BJ (cell line): Measurements from ENCODE around the gene GPR18. TPM values are rescaled to one million over a fixed set of nuclear protein-coding genes. Genes with fewer than 3 reads are reported as not detected.

Source experiments
- CTCF ChIA-PET: fragments of 350-600 bp; formaldehyde crosslinking; extraction: SDS; loops from one replicate; lab custom pipeline; 2021; ENCODE audit warnings: antibody characterized with exemption, inconsistent platforms; lab: Yijun Ruan, JAX
- POLR2A ChIA-PET: fragments of 300-600 bp; sonication (Branson Sonifier 250); formaldehyde crosslinking; extraction: SDS; loops from one replicate; lab custom pipeline; 2021; ENCODE audit warnings: antibody characterized with exemption; lab: Charles Lee
- DNase-seq: peaks from one replicate; pipeline ENCODE4 v3.0.0-alpha.2; 2011; ENCODE audit warnings: low read depth
- H3K27me3 ChIP-seq: 2 replicates; pipeline ENCODE4 v1.6.0; 2011; ENCODE audit warnings: low read length; ENCODE audit not compliant: control insufficient read depth, insufficient read depth
- H3K36me3 ChIP-seq: 2 replicates; pipeline ENCODE4 v1.5.1; 2011; ENCODE audit warnings: low read length; ENCODE audit not compliant: control insufficient read depth, insufficient read depth
- H3K4me3 ChIP-seq: 2 replicates; pipeline ENCODE4 v1.5.1; 2011; ENCODE audit warnings: low read depth, mild to moderate bottlenecking, control low read depth, low read length
- polyA plus RNA-seq: library from polyadenylated mRNA; depleted of rRNA; stranded (reverse); fragments of >200 nt; gene quantifications from 2 replicates; pipeline ENCODE4 v1.2.3, GENCODE V29; 2011
- TF ChIP-seq, protein P1 (sequence below): IDR thresholded peaks from 2 replicates; pipeline ENCODE4 v1.5.1; 2011; ENCODE audit warnings: low read depth, mild to moderate bottlenecking, control low read depth, inconsistent platforms, low read length, moderate library complexity; ENCODE audit not compliant: insufficient read depth

GPR18 gene
- polyA plus RNA-seq, 1 experiment: not detected

DNA sequence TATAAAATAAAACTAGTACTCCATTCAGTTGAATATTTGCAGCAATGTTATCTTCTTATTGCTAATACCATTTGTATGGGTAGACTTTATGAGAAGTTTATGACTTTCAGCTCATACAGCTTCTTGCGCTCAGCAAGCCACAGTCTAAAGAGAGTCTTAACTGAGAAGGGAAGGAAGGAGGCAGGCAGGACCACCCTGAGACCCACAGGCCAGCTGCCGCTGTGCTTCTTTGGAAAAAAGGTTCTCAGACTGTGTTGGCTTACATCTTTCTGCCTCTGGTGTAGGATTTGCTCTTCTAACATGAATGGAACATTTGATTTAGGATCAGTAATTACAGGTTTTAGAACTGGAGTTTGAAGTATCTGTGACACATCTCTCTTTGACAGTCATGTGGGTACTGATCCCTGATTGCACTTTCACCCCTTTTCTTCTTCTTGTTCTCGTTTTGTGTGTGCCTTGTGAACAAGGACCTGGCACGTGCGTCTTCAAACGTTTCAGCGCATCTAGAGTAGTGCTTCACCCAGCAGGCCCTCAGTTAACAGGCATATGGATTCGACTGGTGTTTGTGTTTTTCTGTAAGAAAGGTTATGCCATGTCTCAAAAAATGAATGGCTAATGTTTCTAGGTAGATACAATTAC lies 7.1 kb upstream of the GPR18 start:
- no peak for DNase-seq
- TF ChIP-seq, protein P1, sequence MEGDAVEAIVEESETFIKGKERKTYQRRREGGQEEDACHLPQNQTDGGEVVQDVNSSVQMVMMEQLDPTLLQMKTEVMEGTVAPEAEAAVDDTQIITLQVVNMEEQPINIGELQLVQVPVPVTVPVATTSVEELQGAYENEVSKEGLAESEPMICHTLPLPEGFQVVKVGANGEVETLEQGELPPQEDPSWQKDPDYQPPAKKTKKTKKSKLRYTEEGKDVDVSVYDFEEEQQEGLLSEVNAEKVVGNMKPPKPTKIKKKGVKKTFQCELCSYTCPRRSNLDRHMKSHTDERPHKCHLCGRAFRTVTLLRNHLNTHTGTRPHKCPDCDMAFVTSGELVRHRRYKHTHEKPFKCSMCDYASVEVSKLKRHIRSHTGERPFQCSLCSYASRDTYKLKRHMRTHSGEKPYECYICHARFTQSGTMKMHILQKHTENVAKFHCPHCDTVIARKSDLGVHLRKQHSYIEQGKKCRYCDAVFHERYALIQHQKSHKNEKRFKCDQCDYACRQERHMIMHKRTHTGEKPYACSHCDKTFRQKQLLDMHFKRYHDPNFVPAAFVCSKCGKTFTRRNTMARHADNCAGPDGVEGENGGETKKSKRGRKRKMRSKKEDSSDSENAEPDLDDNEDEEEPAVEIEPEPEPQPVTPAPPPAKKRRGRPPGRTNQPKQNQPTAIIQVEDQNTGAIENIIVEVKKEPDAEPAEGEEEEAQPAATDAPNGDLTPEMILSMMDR: no peak
- Histone ChIP-seq H3K4me3 (no peak overlapping the region), H3K36me3 (no peaks in the 10 kb centered on the region), H3K27me3 (no peaks in the 10 kb centered on the region)
- POLR2A ChIA-PET: no interaction called here
- CTCF ChIA-PET: interaction anchor here (0.9 to 12.0 kb wide), 17 partner anchors 8 to 172 kb away, joined by 3 to 283 read pairs (median 5); partner anchors contain the start of genes GPR183 and UBAC2

DNA sequence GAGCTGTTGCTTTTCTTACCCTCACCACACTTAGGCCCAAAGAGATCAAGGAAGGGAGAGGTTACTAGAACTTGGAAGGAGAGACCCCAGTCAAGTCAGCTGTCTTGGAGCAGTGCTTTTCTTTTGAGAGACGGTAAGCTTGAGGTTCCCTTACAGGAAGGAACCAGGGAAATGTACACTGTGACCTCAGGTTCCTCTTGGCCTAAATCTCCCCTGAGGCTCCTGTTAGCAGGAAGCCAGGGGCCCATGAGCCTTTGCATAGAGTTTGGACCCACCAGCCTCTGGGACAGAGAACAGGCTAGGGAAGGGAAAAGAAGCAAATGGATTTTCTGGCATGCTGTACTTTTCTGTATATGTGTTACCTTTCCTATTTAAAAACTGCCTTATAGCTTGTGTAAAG lies 5.9 kb upstream of the GPR18 start:
- TF ChIP-seq, protein P1: no peak
- POLR2A ChIA-PET: no interaction called here
- CTCF ChIA-PET: interaction anchor here (1.2 to 10.5 kb wide), 7 partner anchors 65 to 173 kb away, joined by 3 to 267 read pairs (median 5); partner anchors contain the start of gene UBAC2
- Histone ChIP-seq H3K27me3 (no peaks in the 10 kb centered on the region), H3K4me3 (no peak overlapping the region), H3K36me3 (0 out of 2 replicates have a peak, but pooled peaks cover 1% of the 10 kb centered on the region)
- no peak for DNase-seq

DNA sequence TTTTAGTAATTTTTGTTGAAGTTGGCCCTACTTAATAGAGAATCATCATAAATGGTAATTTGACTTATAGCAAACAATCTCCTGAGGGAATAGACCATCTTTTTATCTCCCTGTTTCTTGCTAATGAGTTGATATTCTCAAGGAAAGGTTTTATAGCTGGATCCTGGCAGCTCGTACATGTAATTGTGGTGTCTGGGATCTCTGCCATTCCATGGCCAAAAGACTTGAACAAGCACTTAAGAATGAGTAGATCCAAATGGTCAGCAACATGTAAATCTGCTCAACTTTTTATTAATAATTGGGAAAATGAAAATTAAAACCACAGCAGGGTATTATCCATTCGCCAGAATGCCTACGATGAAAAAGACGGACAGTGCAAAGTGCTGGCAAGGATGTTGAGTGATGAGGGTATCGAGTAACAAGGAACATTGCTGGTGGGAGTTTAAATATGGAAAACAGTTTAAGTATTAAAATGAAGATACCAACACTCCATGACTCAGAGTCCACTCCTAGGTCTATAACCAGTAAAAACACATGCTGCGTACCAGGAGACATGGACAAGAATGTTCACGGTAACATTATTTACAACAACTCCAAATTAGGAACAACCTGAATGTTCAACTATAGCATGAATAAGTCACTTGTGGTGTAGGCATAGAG lies 5.1 kb upstream of the GPR18 start:
- Histone ChIP-seq H3K4me3 (no peak overlapping the region), H3K27me3 (no peaks in the 10 kb centered on the region), H3K36me3 (0 out of 2 replicates have a peak, but pooled peaks cover 1% of the 10 kb centered on the region)
- ChIA-PET POLR2A (no interaction called here), CTCF (interaction anchor here (1.1 to 10.5 kb wide), 6 partner anchors 63 to 161 kb away, joined by 3 to 267 read pairs (median 4); partner anchors contain the start of gene UBAC2)
- DNase-seq: no peak
- TF ChIP-seq, protein P1: no peak

DNA sequence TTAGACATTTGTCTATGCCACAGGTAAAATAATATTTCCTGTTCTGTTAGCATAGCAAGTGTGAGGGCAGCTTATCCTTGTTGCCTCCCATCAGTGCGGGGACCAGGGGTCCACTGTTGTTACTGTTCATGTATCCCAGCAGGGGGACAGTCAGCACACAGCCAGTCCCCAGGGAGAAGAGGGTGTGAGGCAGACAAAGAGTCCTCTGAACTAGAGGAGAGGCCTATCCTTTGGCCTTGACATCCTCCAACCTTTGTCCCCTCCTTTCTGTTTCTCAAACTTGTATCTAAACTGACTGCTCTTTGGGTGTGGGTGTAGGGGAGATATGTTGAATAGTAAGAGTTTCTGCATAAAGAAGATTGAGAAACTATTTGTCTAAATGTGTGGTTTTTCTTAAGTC lies 2.9 kb upstream of the GPR18 start:
- CTCF ChIA-PET: interaction anchor here (2.0 to 2.7 kb wide), 3 partner anchors 8 to 84 kb away, joined by 7 to 12 read pairs (median 7); no protein-coding TSS in a partner anchor

DNA sequence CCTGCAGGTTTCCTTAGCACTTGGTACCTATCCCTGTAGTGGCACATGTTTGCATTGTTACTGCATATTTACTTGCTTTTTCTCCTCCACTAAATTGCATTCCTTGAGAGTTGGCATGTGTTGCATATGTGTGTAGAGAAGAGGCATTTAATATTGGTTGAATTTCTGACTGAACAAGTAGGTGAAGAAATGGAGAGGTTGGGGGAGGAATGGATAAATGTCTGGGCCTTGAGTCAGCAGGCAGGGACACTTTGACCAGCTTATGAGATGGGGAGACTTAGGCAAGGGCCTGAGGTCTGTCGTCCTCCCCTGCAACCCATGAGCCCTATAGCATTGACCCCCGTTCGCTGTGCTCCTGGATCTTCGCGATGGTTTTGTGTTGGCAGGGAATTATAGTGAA lies 2.0 kb upstream of the GPR18 start:
- 0 out of 2 replicates have a peak, but pooled peaks cover 1% of the 10 kb centered on the region for H3K36me3 ChIP-seq
- ChIA-PET CTCF (interaction anchor here (0.7 to 2.7 kb wide), 6 partner anchors 9 to 177 kb away, joined by 3 to 12 read pairs (median 7); partner anchors contain the start of gene UBAC2), POLR2A (no interaction called here)
- TF ChIP-seq, protein P1: no peak
- DNase-seq: no peak
- no peaks in the 10 kb centered on the region for H3K27me3 ChIP-seq
- no peak overlapping the region for H3K4me3 ChIP-seq

More for the DNA sequence above, 2.9 kb upstream of the GPR18 start:
- no peak for DNase-seq
- no peaks in the 10 kb centered on the region for H3K27me3 ChIP-seq
- H3K36me3 ChIP-seq: 0 out of 2 replicates have a peak, but pooled peaks cover 1% of the 10 kb centered on the region
- POLR2A ChIA-PET: no interaction called here
- no peak overlapping the region for H3K4me3 ChIP-seq
- TF ChIP-seq, protein P1: no peak
